ENCODE results near the gene NRM.

Gene NRM, protein sequence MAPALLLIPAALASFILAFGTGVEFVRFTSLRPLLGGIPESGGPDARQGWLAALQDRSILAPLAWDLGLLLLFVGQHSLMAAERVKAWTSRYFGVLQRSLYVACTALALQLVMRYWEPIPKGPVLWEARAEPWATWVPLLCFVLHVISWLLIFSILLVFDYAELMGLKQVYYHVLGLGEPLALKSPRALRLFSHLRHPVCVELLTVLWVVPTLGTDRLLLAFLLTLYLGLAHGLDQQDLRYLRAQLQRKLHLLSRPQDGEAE

DNA sequence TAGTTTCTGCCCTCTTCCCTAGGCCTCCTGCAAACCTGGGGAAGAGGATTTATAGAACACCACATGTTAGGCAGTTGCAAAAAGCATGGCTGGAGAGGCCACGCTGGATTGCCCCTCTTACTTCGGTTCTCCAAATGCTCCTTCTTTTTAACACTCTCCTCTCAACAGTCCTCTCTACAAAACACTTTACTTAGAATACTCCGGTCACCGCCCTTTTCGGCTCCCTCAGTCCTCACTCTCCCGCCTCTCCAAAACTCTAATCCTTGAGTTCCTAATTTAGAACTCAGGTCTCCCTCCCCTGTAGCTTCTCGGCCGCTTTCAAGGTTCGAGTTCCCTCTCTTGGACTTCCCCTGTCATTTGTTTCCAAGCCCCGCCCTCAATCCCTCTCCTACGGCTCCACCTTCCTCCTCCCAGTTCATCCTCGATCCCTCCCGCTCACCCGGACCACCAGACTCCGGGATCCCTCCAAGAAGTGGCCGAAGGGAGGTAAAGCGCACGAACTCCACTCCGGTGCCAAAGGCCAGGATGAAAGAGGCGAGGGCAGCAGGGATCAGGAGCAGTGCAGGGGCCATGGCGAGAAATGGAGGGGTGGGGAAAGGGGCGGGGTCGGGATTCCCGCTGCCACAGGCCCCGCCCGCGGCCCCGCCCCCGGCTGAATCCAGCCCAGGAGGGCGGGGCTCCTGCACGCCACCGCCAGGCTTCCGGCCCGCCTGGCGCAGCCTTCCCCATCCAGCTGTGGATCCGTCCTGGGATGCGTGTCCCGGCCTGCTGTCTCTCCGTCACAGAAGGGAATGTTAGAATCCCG lies at the start of gene NRM:
TSS of gene NRM (minus strand) at position 582 of the 805 bp plus-strand sequence. CDS start at position 572, 10 bp downstream.
- Histone ChIP-seq H3K36me3 (peaks cover 3% of the 10 kb centered on the region; the same call in 1 of the 2 replicates), H3K9me3 (no peaks in the 10 kb centered on the region), H3K27me3 (no peaks in the 10 kb centered on the region), H3K4me1 (peaks cover 34% of the 10 kb centered on the region), H3K4me3 (peak within 1 kb of the TSS; percentile 91), H3K27ac (peak within 1 kb of the TSS; percentile 100), H3K9ac (peak within 1 kb of the TSS; percentile 100), H4K20me1 (peaks cover under 1% of the 10 kb centered on the region; the same call in 1 of the 2 replicates), H3K4me2 (peak within 1 kb of the TSS; percentile 100)
- TF ChIP-seq Cebpa-rat (IDR thresholded peaks at IDR 0.05) = no peak

DNA sequence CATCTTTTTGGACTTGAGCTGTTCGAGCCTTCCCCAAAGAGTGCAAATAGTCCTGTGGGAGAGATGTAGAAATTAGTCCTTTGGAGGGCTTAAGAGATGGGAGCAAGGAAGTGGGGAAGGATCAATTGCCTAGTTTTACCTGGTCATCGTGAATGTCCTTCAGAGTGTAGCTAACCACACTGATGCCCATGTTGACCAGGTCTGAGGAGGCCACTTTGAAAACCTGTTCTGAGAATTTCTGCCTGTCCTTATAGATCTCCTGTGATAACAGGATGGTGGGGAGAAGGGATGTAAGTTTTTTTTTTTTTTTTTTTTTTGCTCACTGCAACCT lies 49.7 kb upstream of the NRM start:
- H3K27ac ChIP-seq = no peak overlapping the region
- H4K20me1 ChIP-seq = peaks cover 55% of the 10 kb centered on the region
- no peak for TF ChIP-seq Cebpa-rat (IDR thresholded peaks at IDR 0.05)
- peaks cover 57% of the 10 kb centered on the region for H3K36me3 ChIP-seq
- no peak overlapping the region; the same call in 1 of the 2 replicates for H3K9ac ChIP-seq
- peaks cover 78% of the 10 kb centered on the region for H3K4me1 ChIP-seq
- peak overlapping the region; percentile 99 for H3K4me2 ChIP-seq
- no peak overlapping the region for H3K4me3 ChIP-seq
- H3K9me3 ChIP-seq = no peaks in the 10 kb centered on the region
- H3K27me3 ChIP-seq = no peaks in the 10 kb centered on the region

- Histone ChIP-seq H3K27me3 (no peaks in the 10 kb centered on the region), H3K9ac (no peak overlapping the region), H3K27ac (no peak overlapping the region), H3K9me3 (no peaks in the 10 kb centered on the region), H3K4me2 (peak overlapping the region; percentile 42; the same call in 1 of the 2 replicates), H4K20me1 (peaks cover 55% of the 10 kb centered on the region), H3K4me1 (peaks cover 66% of the 10 kb centered on the region), H3K4me3 (no peak overlapping the region), H3K36me3 (peaks cover 75% of the 10 kb centered on the region)
- TF ChIP-seq Cebpa-rat (IDR thresholded peaks at IDR 0.05) = no peak
These were observed 47.7 kb upstream of the NRM start for GRCh38 chr6:30738532-30738931.

GRCh38 chr6:30735668-30736314 lies 45.0 kb upstream of the NRM start:
- Histone ChIP-seq H3K4me2 (0 out of 2 replicates have a peak overlapping the region, but pooled peaks have one; percentile 9), H3K4me1 (peaks cover 65% of the 10 kb centered on the region), H3K9ac (0 out of 2 replicates have a peak overlapping the region, but pooled peaks have one; percentile 2), H3K9me3 (no peaks in the 10 kb centered on the region), H3K27me3 (no peaks in the 10 kb centered on the region), H3K4me3 (no peak overlapping the region), H3K36me3 (peaks cover 97% of the 10 kb centered on the region), H4K20me1 (peaks cover 62% of the 10 kb centered on the region), H3K27ac (no peak overlapping the region)
- TF ChIP-seq Cebpa-rat (IDR thresholded peaks at IDR 0.05) = no peak

GRCh38 chr6:30732237-30732943 lies 41.6 kb upstream of the NRM start:
- Histone ChIP-seq H3K9ac (no peak overlapping the region), H3K36me3 (peaks cover 95% of the 10 kb centered on the region)
- no peak for TF ChIP-seq Cebpa-rat (IDR thresholded peaks at IDR 0.05)

GRCh38 chr6:30730601-30731435 lies 40.0 kb upstream of the NRM start:
- peak overlapping the region; percentile 72 for H3K4me2 ChIP-seq
- no peak for TF ChIP-seq Cebpa-rat (IDR thresholded peaks at IDR 0.05)
- H3K4me1 ChIP-seq = peaks cover 36% of the 10 kb centered on the region
- peak overlapping the region; percentile 16; the same call in 1 of the 2 replicates for H3K9ac ChIP-seq
- H4K20me1 ChIP-seq = peaks cover 78% of the 10 kb centered on the region
- H3K36me3 ChIP-seq = peaks cover 96% of the 10 kb centered on the region
- H3K27me3 ChIP-seq = no peaks in the 10 kb centered on the region
- H3K9me3 ChIP-seq = no peaks in the 10 kb centered on the region
- peak overlapping the region; percentile 7; the same call in 1 of the 2 replicates for H3K4me3 ChIP-seq
- H3K27ac ChIP-seq = peak overlapping the region; percentile 38; the same call in 1 of the 2 replicates

More at GRCh38 chr6:30732237-30732943, 41.6 kb upstream of the NRM start:
- Histone ChIP-seq H3K4me3 (no peak overlapping the region), H3K27ac (no peak overlapping the region), H3K27me3 (no peaks in the 10 kb centered on the region), H3K9me3 (no peaks in the 10 kb centered on the region), H4K20me1 (peaks cover 75% of the 10 kb centered on the region), H3K4me1 (peaks cover 44% of the 10 kb centered on the region), H3K4me2 (no peak overlapping the region)

GRCh38 chr6:30727920-30728553 lies 37.3 kb upstream of the NRM start:
- no peak for TF ChIP-seq Cebpa-rat (IDR thresholded peaks at IDR 0.05)
- no peak overlapping the region for H3K9ac ChIP-seq
- peaks cover 97% of the 10 kb centered on the region for H3K36me3 ChIP-seq
- H3K4me3 ChIP-seq = no peak overlapping the region
- H4K20me1 ChIP-seq = peaks cover 96% of the 10 kb centered on the region
- H3K4me2 ChIP-seq = no peak overlapping the region
- H3K9me3 ChIP-seq = no peaks in the 10 kb centered on the region
- H3K27ac ChIP-seq = no peak overlapping the region
- peaks cover 61% of the 10 kb centered on the region for H3K4me1 ChIP-seq
- no peaks in the 10 kb centered on the region for H3K27me3 ChIP-seq

Measured in BLaER1 (cell line).